Thymus (tissue), 11 donors: ENCODE results near the gene GLG1. TPM values are rescaled to one million over a fixed set of nuclear protein-coding genes. Genes with fewer than 3 reads are reported as not detected.

ENCODE experiments used
- DNase-seq, 9 donors: peaks; one replicate each; pipeline ENCODE4 v3.0.0-alpha.2; 2013; ENCODE audit warnings: low spot score in 9 of 9, low read depth in 6 of 9, missing footprints in 1 of 9
- H3K27ac ChIP-seq, 2 donors: one replicate each; pipeline ENCODE4 v1.5.1; 2013; ENCODE audit warnings: control low read depth in 1 of 2, low read depth in 1 of 2, low read length in 1 of 2, mild to moderate bottlenecking in 1 of 2, moderate library complexity in 1 of 2
- H3K27me3 ChIP-seq, 2 donors: one replicate each; pipeline ENCODE4 v1.5.1; 2013; ENCODE audit warnings: low read length in 1 of 2; ENCODE audit not compliant: control insufficient read depth in 2 of 2, insufficient read depth in 1 of 2
- H3K36me3 ChIP-seq, 2 donors: one replicate each; pipeline ENCODE4 v1.5.1; 2013; ENCODE audit warnings: low read length in 1 of 2, mild to moderate bottlenecking in 1 of 2, moderate library complexity in 1 of 2; ENCODE audit not compliant: control insufficient read depth in 2 of 2, insufficient read depth in 2 of 2
- H3K4me1 ChIP-seq, 2 donors: one replicate each; pipeline ENCODE4 v1.5.1; 2013; ENCODE audit warnings: low read length in 2 of 2; ENCODE audit not compliant: control insufficient read depth in 2 of 2, insufficient read depth in 2 of 2
- H3K4me3 ChIP-seq, 2 donors: one replicate each; pipeline ENCODE4 v1.5.1; 2013; ENCODE audit warnings: low read length in 2 of 2, control low read depth in 1 of 2, mild to moderate bottlenecking in 1 of 2
- H3K9me3 ChIP-seq, 2 donors: one replicate each; pipeline ENCODE4 v1.5.1; 2013; ENCODE audit warnings: low read length in 1 of 2, mild to moderate bottlenecking in 1 of 2; ENCODE audit not compliant: control insufficient read depth in 2 of 2, insufficient read depth in 1 of 2
- WGBS: extraction: QIAGEN DNeasy Blood & Tissue Kit; methylation state at CpG from one replicate; pipeline ENCODE4 v1.1.7; 2013; 5-methylcytosine and 5-hydroxymethylcytosine counted together
- polyA plus RNA-seq: library from polyadenylated mRNA; stranded (reverse); fragments of 200-250 nt; gene quantifications from one replicate; pipeline ENCODE4 v1.2.3, GENCODE V29; 2013
- total RNA-seq: library from RNA; stranded (reverse); fragments of 120-200 nt; gene quantifications from one replicate; pipeline ENCODE4 v1.2.4, GENCODE V29; 2013
- donor health status: healthy.

The GLG1 gene
- total and polyA plus RNA-seq, 2 donors = 31.7 to 38.4 TPM

DNA sequence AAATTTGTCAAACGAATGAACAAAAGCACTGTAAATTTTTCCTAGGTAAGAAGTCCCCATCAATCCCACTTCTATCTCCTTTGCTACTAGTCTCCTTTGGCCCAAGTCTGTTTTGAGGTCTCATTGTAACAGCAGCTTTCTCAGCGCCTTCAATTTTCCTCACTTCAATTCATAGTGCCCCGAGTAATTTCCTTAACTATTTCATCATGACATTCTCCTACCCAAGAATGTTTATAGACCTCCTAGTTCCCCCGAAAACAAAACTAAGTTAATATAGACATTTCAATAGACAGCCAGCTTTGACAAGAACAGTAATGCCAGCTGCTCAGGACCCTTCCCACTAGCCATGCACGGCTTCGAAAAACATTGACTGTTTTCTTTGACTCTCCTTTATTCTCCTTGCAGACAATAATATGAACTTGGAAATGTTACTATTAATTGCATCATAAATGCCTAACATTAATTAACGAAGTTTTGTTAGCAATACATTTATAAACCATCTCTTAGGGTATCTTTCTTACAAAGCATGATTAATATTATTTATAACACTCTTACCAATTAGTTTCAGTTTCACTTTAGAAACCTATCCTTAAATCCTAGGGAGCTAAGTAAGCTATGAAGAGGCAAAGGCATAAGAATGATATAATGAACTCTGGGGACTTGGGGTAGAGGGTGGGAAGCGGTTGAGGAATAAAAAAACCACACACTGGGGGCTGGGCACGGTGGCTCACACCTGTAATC is 22.8 kb downstream of the GLG1 start:
- no peak for DNase-seq
- Histone ChIP-seq H3K27ac (no peak overlapping the region), H3K4me1 (peaks cover 0 to 3% of the 10 kb centered on the region in 2 donors), H3K36me3 (no peaks in the 10 kb centered on the region), H3K9me3 (no peaks in the 10 kb centered on the region), H3K27me3 (no peaks in the 10 kb centered on the region), H3K4me3 (no peak overlapping the region)
- 97% methylated on average over 9 of the region's 9 CpGs for WGBS

GRCh38 chr16:74582970-74583369 is 23.9 kb downstream of the GLG1 start:
- 96% methylated on average over 1 of the region's 1 CpG for WGBS
- Histone ChIP-seq H3K4me1 (peaks cover 0 to 3% of the 10 kb centered on the region in 2 donors), H3K27ac (no peak overlapping the region), H3K36me3 (no peaks in the 10 kb centered on the region), H3K27me3 (no peaks in the 10 kb centered on the region), H3K9me3 (no peaks in the 10 kb centered on the region), H3K4me3 (no peak overlapping the region)
- DNase-seq = no peak

DNA sequence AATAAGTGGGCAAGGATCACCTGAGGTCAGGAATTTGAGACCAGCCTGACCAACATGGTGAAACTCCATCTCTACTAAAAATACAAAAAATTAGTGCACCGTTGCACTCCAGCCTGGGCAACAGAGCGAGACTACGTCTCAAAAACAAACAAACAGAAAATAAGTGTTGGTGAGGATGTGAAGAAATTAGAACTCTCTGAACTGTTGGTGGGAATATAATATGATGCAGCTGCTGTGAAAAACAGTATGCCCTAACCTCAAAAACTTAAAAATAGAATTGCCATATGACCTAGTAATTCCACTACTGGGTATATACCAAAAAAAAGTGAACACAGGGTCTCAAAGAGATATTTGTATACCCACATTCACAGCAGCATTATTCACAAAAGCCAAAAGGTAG is 26.1 kb downstream of the GLG1 start:
- Histone ChIP-seq H3K4me1 (peaks cover 0 to 3% of the 10 kb centered on the region in 2 donors), H3K27ac (no peak overlapping the region), H3K36me3 (no peaks in the 10 kb centered on the region), H3K4me3 (no peak overlapping the region), H3K27me3 (no peaks in the 10 kb centered on the region), H3K9me3 (no peaks in the 10 kb centered on the region)
- DNase-seq = peak in 1 of 9 donors; percentile 35
- 50% methylated on average over 3 of the region's 3 CpGs for WGBS

- Histone ChIP-seq H3K9me3 (no peaks in the 10 kb centered on the region), H3K4me3 (no peak overlapping the region), H3K27ac (no peak overlapping the region), H3K4me1 (peaks cover 0 to 3% of the 10 kb centered on the region in 2 donors), H3K27me3 (no peaks in the 10 kb centered on the region), H3K36me3 (no peaks in the 10 kb centered on the region)
- no peak for DNase-seq
- 98% methylated on average over 3 of the region's 3 CpGs for WGBS
Observed at GRCh38 chr16:74578838-74579237, 28.1 kb downstream of the GLG1 start.

GRCh38 chr16:74578433-74578832 is 28.5 kb downstream of the GLG1 start:
- no peak overlapping the region for H3K27ac ChIP-seq
- H3K4me3 ChIP-seq = no peak overlapping the region
- no peak for DNase-seq
- H3K36me3 ChIP-seq = no peaks in the 10 kb centered on the region
- no peaks in the 10 kb centered on the region for H3K9me3 ChIP-seq
- peaks cover 0 to 3% of the 10 kb centered on the region in 2 donors for H3K4me1 ChIP-seq
- H3K27me3 ChIP-seq = no peaks in the 10 kb centered on the region
- 94% methylated on average over 3 of the region's 3 CpGs for whole genome bisulfite sequencing

GRCh38 chr16:74577882-74578366 is 29.0 kb downstream of the GLG1 start:
- DNase-seq = no peak
- H3K27ac ChIP-seq = no peak overlapping the region
- peaks cover 0 to 3% of the 10 kb centered on the region in 2 donors for H3K4me1 ChIP-seq
- no peaks in the 10 kb centered on the region for H3K27me3 ChIP-seq
- H3K36me3 ChIP-seq = no peaks in the 10 kb centered on the region
- WGBS = 93% methylated on average over 2 of the region's 2 CpGs
- H3K9me3 ChIP-seq = no peaks in the 10 kb centered on the region
- H3K4me3 ChIP-seq = no peak overlapping the region

DNA sequence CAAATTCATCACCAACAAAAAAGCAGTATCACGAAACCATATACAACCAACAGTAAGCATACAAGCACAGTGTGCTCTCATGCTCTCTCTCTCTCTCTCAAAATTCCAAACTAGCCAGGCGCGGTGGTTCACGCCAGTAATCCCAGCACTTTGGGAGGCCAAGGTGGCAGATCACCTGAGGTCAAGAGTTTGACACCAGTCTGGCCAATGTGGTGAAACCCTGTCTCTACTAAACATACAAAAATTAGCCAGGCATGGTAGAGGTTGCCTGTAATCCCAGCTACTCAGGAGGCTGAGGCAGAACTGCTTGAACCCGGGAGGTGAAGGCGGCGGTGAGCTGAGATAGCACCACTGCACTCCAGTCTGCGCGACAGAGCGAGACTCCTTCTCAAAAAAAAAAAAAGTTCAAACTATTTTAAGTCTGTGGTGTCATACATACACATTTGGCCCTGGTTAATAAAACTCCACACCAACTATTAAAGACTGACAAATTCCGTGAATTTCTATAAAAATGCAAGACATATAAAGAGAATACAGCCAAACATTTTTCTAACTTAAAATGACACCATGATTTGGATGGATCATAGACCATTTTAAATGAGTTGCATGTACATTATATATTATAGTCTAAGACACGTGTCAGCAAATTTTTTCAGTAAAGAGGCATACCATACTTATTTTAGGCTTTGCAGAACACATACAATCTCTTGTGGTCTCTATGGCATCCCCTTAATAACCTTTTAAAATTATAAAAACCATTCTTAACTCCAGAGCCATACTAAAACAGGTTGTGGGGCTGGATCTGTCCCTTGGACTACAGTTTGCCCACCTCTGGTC is 30.9 kb downstream of the GLG1 start:
- 94% methylated on average over 12 of the region's 12 CpGs for WGBS
- no peak for DNase-seq
- Histone ChIP-seq H3K27me3 (no peaks in the 10 kb centered on the region), H3K4me3 (no peak overlapping the region), H3K9me3 (no peaks in the 10 kb centered on the region), H3K4me1 (peaks cover 0 to 3% of the 10 kb centered on the region in 2 donors), H3K27ac (no peak overlapping the region), H3K36me3 (no peaks in the 10 kb centered on the region)

- WGBS = 96% methylated on average over 7 of the region's 7 CpGs
- Histone ChIP-seq H3K4me1 (no peaks in the 10 kb centered on the region), H3K27me3 (no peaks in the 10 kb centered on the region), H3K9me3 (no peaks in the 10 kb centered on the region), H3K4me3 (no peak overlapping the region), H3K36me3 (no peaks in the 10 kb centered on the region), H3K27ac (no peak overlapping the region)
- no peak for DNase-seq
Observed at GRCh38 chr16:74575175-74575806, 31.6 kb downstream of the GLG1 start.

DNA sequence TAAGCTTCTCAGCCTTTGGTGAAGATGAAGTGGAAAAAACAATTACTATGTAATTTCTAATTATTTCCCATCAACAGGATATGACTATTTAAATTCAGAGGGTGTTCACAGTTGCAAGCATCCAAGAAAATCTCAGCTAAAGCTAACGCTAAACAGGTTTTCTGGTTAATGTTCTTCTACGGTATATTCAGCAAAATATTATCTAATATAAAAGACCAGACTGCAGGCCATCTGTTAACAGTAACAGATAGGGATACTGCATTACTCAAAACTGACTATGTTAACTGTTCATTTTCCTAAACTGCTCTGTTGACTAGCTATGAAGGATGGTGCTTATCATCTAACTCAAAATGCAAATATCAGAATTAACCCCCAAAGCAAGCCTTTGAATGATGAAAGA is 32.8 kb downstream of the GLG1 start:
- H3K9me3 ChIP-seq = no peaks in the 10 kb centered on the region
- H3K27me3 ChIP-seq = no peaks in the 10 kb centered on the region
- no peaks in the 10 kb centered on the region for H3K4me1 ChIP-seq
- no peak overlapping the region for H3K27ac ChIP-seq
- H3K4me3 ChIP-seq = no peak overlapping the region
- no peaks in the 10 kb centered on the region for H3K36me3 ChIP-seq
- WGBS = 95% methylated on average over 2 of the region's 2 CpGs
- DNase-seq = no peak
